HepG2 (cell line): Measurements from ENCODE around the gene CERS6. TPM values are rescaled to one million over a fixed set of nuclear protein-coding genes. Genes with fewer than 3 reads are reported as not detected.
A peak's percentile ranks its signal among the peaks of the same experiment; 100 is the strongest.

Source experiments
- E2F1 ChIP-seq: sonication (generic); formaldehyde crosslinking; IDR thresholded peaks from 2 replicates; pipeline ENCODE4 v1.5.0; 2020; ENCODE audit warnings: missing genetic modification reagents
- ESRRA ChIP-seq: sonication (generic); formaldehyde crosslinking; IDR thresholded peaks from 2 replicates; pipeline ENCODE4 v1.5.1; 2020; ENCODE audit warnings: mild to moderate bottlenecking, low read depth, missing genetic modification reagents
- JARID2 ChIP-seq: sonication (generic); formaldehyde crosslinking; IDR thresholded peaks from 2 replicates; pipeline ENCODE4 v1.8.1; 2023; ENCODE audit warnings: missing genetic modification reagents, inconsistent platforms; ENCODE audit not compliant: insufficient replicate concordance
- KIAA2018 ChIP-seq: sonication (generic); formaldehyde crosslinking; IDR thresholded peaks from 2 replicates; pipeline ENCODE4 v1.5.0; 2020; ENCODE audit warnings: mild to moderate bottlenecking, missing genetic modification reagents, borderline replicate concordance
- LBX2 ChIP-seq: sonication (generic); formaldehyde crosslinking; IDR thresholded peaks from 2 replicates; pipeline ENCODE4 v1.5.0; 2020; ENCODE audit warnings: missing genetic modification reagents, mild to moderate bottlenecking, borderline replicate concordance
- MAFK ChIP-seq, 2 experiments: IDR thresholded peaks in 1 of 2; conservative IDR thresholded peaks in 1 of 2; 2 replicates each; pipeline ENCODE4 v1.6.1; 2011; ENCODE audit warnings: improper control_type of control experiment in 2 of 2, low read length in 2 of 2
- NFE2L1 ChIP-seq: sonication (generic); formaldehyde crosslinking; IDR thresholded peaks from 2 replicates; pipeline ENCODE4 v1.4.0; 2020; ENCODE audit warnings: missing genetic modification reagents, mild to moderate bottlenecking, borderline replicate concordance
- POLR2AphosphoS5 ChIP-seq: IDR thresholded peaks from 2 replicates; pipeline ENCODE4 v1.6.1; 2012; ENCODE audit warnings: low read depth, low read length
- REL ChIP-seq: sonication (generic); formaldehyde crosslinking; conservative IDR thresholded peaks from 2 replicates; pipeline ENCODE4 v1.8.0; 2022; ENCODE audit warnings: mild to moderate bottlenecking, missing genetic modification reagents, moderate library complexity
- ZBTB7A ChIP-seq: sonication (generic); formaldehyde crosslinking; IDR thresholded peaks from 2 replicates; pipeline ENCODE4 v1.8.0; 2022; ENCODE audit warnings: mild to moderate bottlenecking, missing genetic modification reagents
- ZNF180 ChIP-seq: sonication (generic); formaldehyde crosslinking; IDR thresholded peaks from 2 replicates; pipeline ENCODE4 v1.4.0; 2020; ENCODE audit warnings: low read depth, missing genetic modification reagents, borderline replicate concordance
- ZNF275 ChIP-seq: sonication (generic); formaldehyde crosslinking; IDR thresholded peaks from 2 replicates; pipeline ENCODE4 v1.8.0; 2022; ENCODE audit warnings: missing genetic modification reagents, mild to moderate bottlenecking, inconsistent platforms, borderline replicate concordance
- ZXDC ChIP-seq: sonication (generic); formaldehyde crosslinking; IDR thresholded peaks from 2 replicates; pipeline ENCODE4 v1.5.0; 2020; ENCODE audit warnings: mild to moderate bottlenecking, missing genetic modification reagents
- polyA plus RNA-seq, 8 experiments: library from polyadenylated mRNA; depleted of rRNA in 3 of 8; stranded (reverse) in 7 of 8; unstranded in 1 of 8; fragments of >200 nt; fragmentation: Illumina TruSeq in 4 of 8; extraction: Trizol in 4 of 8; gene quantifications; 2 replicates each; pipeline versions ENCODE4 v1.2.1 to v1.2.3, GENCODE V29; 2011 to 2016; ENCODE audit warnings: low read depth in 4 of 8, missing spikeins in 1 of 8, mixed read lengths in 1 of 8; ENCODE audit not compliant: insufficient read depth in 1 of 8
- total RNA-seq, 5 experiments: library from RNA; depleted of rRNA; stranded (reverse); fragments of >200 nt; fragmentation: Illumina TruSeq; extraction: Trizol; gene quantifications; 2 replicates each; pipeline ENCODE4 v1.2.3, GENCODE V29; 2016; ENCODE audit warnings: low read depth in 1 of 5

CERS6 gene
- total and polyA plus RNA-seq, 2 of the 13 experiments (the other 11 are each of a cell fraction or from before 2014, with no cell fraction given) = 10.1 to 20.3 TPM

- TF ChIP-seq KIAA2018 (CRISPR knock-in tag) = no peak
- TF ChIP-seq LBX2 (CRISPR knock-in tag) = no peak
- TF ChIP-seq MAFK (conservative IDR thresholded peaks at IDR 0.05 in 1 of 2, IDR thresholded peaks at IDR 0.05 in 1 of 2; ENCODE audit: low read length in 2 of 2) = 0 out of 4 replicates have a peak, but pooled peaks of 1 of the 2 experiments have one; percentile 15
- no peak for TF ChIP-seq POLR2AphosphoS5
- TF ChIP-seq JARID2 = no peak
- TF ChIP-seq ZNF180 (CRISPR knock-in tag) = no peak
- no peak for TF ChIP-seq ZNF275 (CRISPR knock-in tag)
- TF ChIP-seq ESRRA (CRISPR knock-in tag) = peak; percentile 41; the same call in 1 of the 2 replicates
- no peak for TF ChIP-seq E2F1 (CRISPR knock-in tag)
- no peak for TF ChIP-seq ZXDC (CRISPR knock-in tag)
- no peak for TF ChIP-seq REL
- no peak for TF ChIP-seq ZBTB7A (CRISPR knock-in tag)
- TF ChIP-seq NFE2L1 = no peak
Measured at GRCh38 chr2:168454737-168455644, 1.1 kb upstream of the CERS6 start (continued).
